ENCODE data around the gene CNOT3. TPM values are rescaled to one million over a fixed set of nuclear protein-coding genes. Genes with fewer than 3 reads are reported as not detected.
"Not testable (repeated sequence)": the region's sequence is repeated elsewhere in the genome, so short reads cannot be mapped to it uniquely, and the experiment has no call there.

The CNOT3 gene
- total RNA-seq, 1 experiment from 2014 or later = 91.2 TPM

DNA sequence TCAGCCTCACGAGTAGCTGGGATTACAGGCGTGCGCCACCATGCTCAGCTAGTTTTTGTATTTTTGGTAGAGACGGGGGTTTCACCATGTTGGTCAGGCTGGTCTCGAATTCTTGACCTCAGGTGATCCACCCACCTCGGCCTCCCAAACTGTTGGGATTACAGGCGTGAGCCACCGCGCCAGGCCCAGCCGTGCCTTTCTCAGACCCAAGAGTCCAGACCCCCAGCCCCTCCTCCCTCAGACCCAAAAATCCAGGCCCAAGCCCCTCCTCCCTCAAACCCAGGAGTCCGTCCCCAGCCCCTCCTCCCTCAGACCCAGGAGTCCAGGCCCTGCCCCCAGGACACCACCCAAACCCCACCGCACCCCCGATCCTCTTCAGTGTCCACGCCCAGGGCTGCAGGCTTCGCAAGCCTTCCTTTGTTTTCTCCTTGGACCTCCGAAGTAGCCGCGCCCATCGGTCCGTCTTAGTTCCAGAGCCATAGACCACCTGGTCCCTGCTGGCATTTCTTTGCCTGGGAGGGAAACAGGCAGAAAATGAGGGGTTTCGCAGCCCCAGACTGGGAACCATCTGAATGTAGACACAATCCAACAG, 31.7 kb downstream of the CNOT3 start:
- H3K23ac ChIP-seq (ENCODE audit: insufficient read length, low read depth, low read length) = no peak overlapping the region
- H4K5ac ChIP-seq (ENCODE audit: insufficient read length, low read depth, low read length) = no peak overlapping the region
- H3K9me3 ChIP-seq (ENCODE audit: control insufficient read depth, low read depth, low read length) = no peaks in the 10 kb centered on the region
- no peak overlapping the region for H2AFZ ChIP-seq (ENCODE audit: low read length)
- H4K8ac ChIP-seq (replicated peaks; ENCODE audit: insufficient read length, low read depth, low read length) = no peak overlapping the region
- H3K9ac ChIP-seq (ENCODE audit: extremely low read depth, insufficient read length, low read length) = no peak overlapping the region
- no peak overlapping the region for H3K14ac ChIP-seq (ENCODE audit: insufficient read depth, low read length)
- peaks cover 0 to 3% of the 10 kb centered on the region in 2 experiments; a peak in 1 of 5 replicates for H3K9me3 Mint-ChIP-seq
- H3K27me3 ChIP-seq (ENCODE audit: insufficient read depth, low read length) = no peaks in the 10 kb centered on the region
- H3K23me2 ChIP-seq (ENCODE audit: insufficient read length, low read depth, low read length, poor library complexity, severe bottlenecking) = peaks cover 7% of the 10 kb centered on the region
- no CpG with 5 or more reads among the region's 21 CpGs for WGBS (ENCODE audit: extremely low coverage, insufficient read length, low lambda C conversion rate)
- H3K18ac ChIP-seq (ENCODE audit: insufficient read length, low read depth, low read length) = no peak overlapping the region
- no peak overlapping the region for H2BK12ac ChIP-seq (ENCODE audit: insufficient read length, low read depth, low read length)
- H3K27me3 Mint-ChIP-seq (ENCODE audit: low read depth) = peaks cover 15% of the 10 kb centered on the region
- H2BK5ac ChIP-seq (ENCODE audit: insufficient read length, low read length) = no peak overlapping the region
- no peak overlapping the region for H3K27ac ChIP-seq (ENCODE audit: insufficient read length, low read depth, low read length)
- no peak for DNase-seq
- H4K20me1 ChIP-seq (ENCODE audit: control insufficient read depth, insufficient read depth, insufficient read length) = no peaks in the 10 kb centered on the region
- no peak overlapping the region for H2BK15ac ChIP-seq (ENCODE audit: low read depth, low read length)
- no peak overlapping the region for H3K4me3 Mint-ChIP-seq
- H4K91ac ChIP-seq (ENCODE audit: insufficient read length, low read depth, low read length) = no peak overlapping the region
- TF ChIP-seq, protein P1, sequence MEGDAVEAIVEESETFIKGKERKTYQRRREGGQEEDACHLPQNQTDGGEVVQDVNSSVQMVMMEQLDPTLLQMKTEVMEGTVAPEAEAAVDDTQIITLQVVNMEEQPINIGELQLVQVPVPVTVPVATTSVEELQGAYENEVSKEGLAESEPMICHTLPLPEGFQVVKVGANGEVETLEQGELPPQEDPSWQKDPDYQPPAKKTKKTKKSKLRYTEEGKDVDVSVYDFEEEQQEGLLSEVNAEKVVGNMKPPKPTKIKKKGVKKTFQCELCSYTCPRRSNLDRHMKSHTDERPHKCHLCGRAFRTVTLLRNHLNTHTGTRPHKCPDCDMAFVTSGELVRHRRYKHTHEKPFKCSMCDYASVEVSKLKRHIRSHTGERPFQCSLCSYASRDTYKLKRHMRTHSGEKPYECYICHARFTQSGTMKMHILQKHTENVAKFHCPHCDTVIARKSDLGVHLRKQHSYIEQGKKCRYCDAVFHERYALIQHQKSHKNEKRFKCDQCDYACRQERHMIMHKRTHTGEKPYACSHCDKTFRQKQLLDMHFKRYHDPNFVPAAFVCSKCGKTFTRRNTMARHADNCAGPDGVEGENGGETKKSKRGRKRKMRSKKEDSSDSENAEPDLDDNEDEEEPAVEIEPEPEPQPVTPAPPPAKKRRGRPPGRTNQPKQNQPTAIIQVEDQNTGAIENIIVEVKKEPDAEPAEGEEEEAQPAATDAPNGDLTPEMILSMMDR (conservative IDR thresholded peaks at IDR 0.05) = no peak
- H3K36me3 Mint-ChIP-seq (ENCODE audit: insufficient read depth in 1 of 3, low read depth in 3 of 3) = peaks cover 0 to 5% (median 0%) of the 10 kb centered on the region in 3 experiments; a peak in 2 of 7 replicates
- no peak overlapping the region for H2BK120ac ChIP-seq (ENCODE audit: low read depth, low read length, poor library complexity, severe bottlenecking)
- H3K27ac Mint-ChIP-seq = no peak overlapping the region
- no peaks in the 10 kb centered on the region for H3K79me1 ChIP-seq (ENCODE audit: insufficient read depth, low read depth, low read length, poor library complexity, severe bottlenecking)
- H3K4me1 Mint-ChIP-seq = peaks cover 16 to 28% of the 10 kb centered on the region in 2 experiments
- H2BK20ac ChIP-seq (ENCODE audit: low read depth, low read length, poor library complexity, severe bottlenecking) = no peak overlapping the region
- no peak overlapping the region for H3K4me2 ChIP-seq (ENCODE audit: insufficient read depth, insufficient read length, low read length)
- H2AK5ac ChIP-seq (ENCODE audit: insufficient read length, low read length) = no peak overlapping the region
- no peak overlapping the region for H3K4ac ChIP-seq (ENCODE audit: low read depth, low read length)
- H3K79me2 ChIP-seq (ENCODE audit: insufficient read depth, low read length) = no peaks in the 10 kb centered on the region
- no peaks in the 10 kb centered on the region for H3K4me1 ChIP-seq (ENCODE audit: insufficient read depth, low read length)
- no peak overlapping the region for H3K56ac ChIP-seq (ENCODE audit: insufficient read length, low read depth, low read length)
- H3T11ph ChIP-seq (ENCODE audit: low read length) = no peak overlapping the region

DNA sequence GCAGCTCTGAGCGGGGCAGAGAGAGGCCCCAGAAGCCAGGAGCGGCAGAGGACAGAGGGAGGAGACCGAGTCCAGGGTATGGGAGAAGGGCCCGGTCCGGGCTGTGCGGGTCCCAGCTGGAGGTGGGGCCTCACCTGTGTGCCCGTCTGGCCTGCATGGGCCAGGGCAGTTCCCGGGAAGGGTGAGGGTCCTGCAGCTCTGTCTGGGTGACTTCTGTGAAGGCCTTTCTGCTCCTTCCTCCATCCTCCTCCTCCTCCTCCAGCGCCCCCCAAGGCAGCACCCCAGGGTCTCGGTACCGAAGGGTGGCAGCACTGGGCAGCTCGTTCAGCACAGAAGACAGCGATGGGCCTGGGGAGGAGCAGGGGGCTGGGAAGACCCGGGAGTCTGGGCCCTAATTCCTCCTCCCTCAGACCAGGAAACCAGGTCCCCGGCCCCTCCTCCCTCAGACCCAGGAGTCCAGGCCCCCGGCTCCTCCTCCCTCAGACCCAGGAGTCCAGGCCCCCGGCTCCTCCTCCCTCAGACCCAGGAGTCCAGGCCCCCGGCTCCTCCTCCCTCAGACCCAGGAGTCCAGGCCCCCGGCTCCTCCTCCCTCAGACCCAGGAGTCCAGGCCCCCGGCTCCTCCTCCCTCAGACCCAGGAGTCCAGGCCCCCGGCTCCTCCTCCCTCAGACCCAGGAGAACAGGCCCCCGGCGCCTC, 34.3 kb downstream of the CNOT3 start:
- H3K4me1 ChIP-seq (ENCODE audit: insufficient read depth, low read length) = not testable (repeated sequence)
- peaks cover 13 to 27% of the 10 kb centered on the region in 2 experiments for H3K4me1 Mint-ChIP-seq

More for the DNA sequence above, 34.3 kb downstream of the CNOT3 start:
- H3K9me3 Mint-ChIP-seq; H3K79me1 ChIP-seq (ENCODE audit: insufficient read depth, low read depth, low read length, poor library complexity, severe bottlenecking); H3K4ac ChIP-seq (ENCODE audit: low read depth, low read length); H3K9me3 ChIP-seq (ENCODE audit: control insufficient read depth, low read depth, low read length); H3K27ac ChIP-seq (ENCODE audit: insufficient read length, low read depth, low read length); H2BK20ac ChIP-seq (ENCODE audit: low read depth, low read length, poor library complexity, severe bottlenecking); H3K56ac ChIP-seq (ENCODE audit: insufficient read length, low read depth, low read length); H3K23me2 ChIP-seq (ENCODE audit: insufficient read length, low read depth, low read length, poor library complexity, severe bottlenecking); H2AK5ac ChIP-seq (ENCODE audit: insufficient read length, low read length); H2BK120ac ChIP-seq (ENCODE audit: low read depth, low read length, poor library complexity, severe bottlenecking); H2AFZ ChIP-seq (ENCODE audit: low read length); H3K4me2 ChIP-seq (ENCODE audit: insufficient read depth, insufficient read length, low read length); H3K27me3 ChIP-seq (ENCODE audit: insufficient read depth, low read length); H3K18ac ChIP-seq (ENCODE audit: insufficient read length, low read depth, low read length); H4K20me1 ChIP-seq (ENCODE audit: control insufficient read depth, insufficient read depth, insufficient read length); H3K79me2 ChIP-seq (ENCODE audit: insufficient read depth, low read length); H3K9ac ChIP-seq (ENCODE audit: extremely low read depth, insufficient read length, low read length); H2BK5ac ChIP-seq (ENCODE audit: insufficient read length, low read length); H3K27me3 Mint-ChIP-seq (ENCODE audit: low read depth); H3K14ac ChIP-seq (ENCODE audit: insufficient read depth, low read length); H4K8ac ChIP-seq (replicated peaks; ENCODE audit: insufficient read length, low read depth, low read length); H3K23ac ChIP-seq (ENCODE audit: insufficient read length, low read depth, low read length); H2BK15ac ChIP-seq (ENCODE audit: low read depth, low read length); DNase-seq; H3T11ph ChIP-seq (ENCODE audit: low read length); H2BK12ac ChIP-seq (ENCODE audit: insufficient read length, low read depth, low read length); H4K91ac ChIP-seq (ENCODE audit: insufficient read length, low read depth, low read length); H4K5ac ChIP-seq (ENCODE audit: insufficient read length, low read depth, low read length): not testable (repeated sequence)
- Mint-ChIP-seq H3K27ac (0 out of 7 replicates have a peak overlapping the region, but pooled peaks of 1 of the 3 experiments have one; percentile 64), H3K36me3 (ENCODE audit: insufficient read depth in 1 of 3, low read depth in 3 of 3) (peaks cover 8 to 12% (median 10%) of the 10 kb centered on the region in 3 experiments; a peak in 6 of 7 replicates), H3K4me3 (peak overlapping the region; percentile 10 to 15; a peak in 2 of 5 replicates)
- WGBS (ENCODE audit: extremely low coverage, insufficient read length, low lambda C conversion rate) = no CpG with 5 or more reads among the region's 23 CpGs

Data from H9 (cell line).